ENCODE results near the gene ZBTB12.
A peak's percentile ranks its signal among the peaks of the same experiment; 100 is the strongest.

The ZBTB12 gene, protein sequence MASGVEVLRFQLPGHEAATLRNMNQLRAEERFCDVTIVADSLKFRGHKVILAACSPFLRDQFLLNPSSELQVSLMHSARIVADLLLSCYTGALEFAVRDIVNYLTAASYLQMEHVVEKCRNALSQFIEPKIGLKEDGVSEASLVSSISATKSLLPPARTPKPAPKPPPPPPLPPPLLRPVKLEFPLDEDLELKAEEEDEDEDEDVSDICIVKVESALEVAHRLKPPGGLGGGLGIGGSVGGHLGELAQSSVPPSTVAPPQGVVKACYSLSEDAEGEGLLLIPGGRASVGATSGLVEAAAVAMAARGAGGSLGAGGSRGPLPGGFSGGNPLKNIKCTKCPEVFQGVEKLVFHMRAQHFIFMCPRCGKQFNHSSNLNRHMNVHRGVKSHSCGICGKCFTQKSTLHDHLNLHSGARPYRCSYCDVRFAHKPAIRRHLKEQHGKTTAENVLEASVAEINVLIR

DNA sequence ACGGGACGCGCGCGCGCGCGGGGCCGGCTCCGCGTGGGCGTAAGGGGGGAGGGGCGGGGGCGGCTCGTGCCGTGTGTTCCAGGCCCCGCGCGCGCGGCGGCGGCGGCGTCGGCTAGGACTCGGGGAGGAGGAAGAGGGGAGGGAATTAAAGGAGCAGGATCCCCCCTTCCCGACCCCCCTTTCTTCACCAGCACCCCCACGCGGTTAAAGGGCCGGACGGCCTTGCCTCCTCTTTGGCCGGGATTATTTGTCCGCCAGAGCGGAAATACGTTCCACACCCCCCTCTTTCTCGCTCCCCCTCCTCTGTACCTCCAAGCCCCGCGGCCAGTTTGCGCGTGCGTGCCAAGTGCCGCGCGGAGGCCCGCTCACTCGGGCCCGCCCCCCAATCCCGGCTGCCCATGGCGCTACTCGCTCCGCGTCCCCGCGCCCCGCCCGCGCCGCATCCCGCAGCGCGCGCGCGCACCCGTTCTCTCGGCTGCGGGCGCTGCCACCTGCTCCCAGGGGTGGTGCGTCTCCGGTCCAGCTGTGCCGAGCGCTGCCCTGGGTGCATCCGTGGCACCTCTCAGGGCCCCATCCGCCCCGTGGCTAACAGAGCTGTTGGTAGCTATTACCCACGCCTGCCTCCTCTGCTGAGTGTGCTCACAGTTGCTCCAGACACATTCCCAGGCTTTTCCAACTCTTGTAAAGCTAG lies at the start of gene ZBTB12:
TSS of gene ZBTB12 (minus strand) at position 134 of the 691 bp plus-strand sequence. CDS start 781 bp downstream, outside the sequence.
- TF ChIP-seq, protein P1, sequence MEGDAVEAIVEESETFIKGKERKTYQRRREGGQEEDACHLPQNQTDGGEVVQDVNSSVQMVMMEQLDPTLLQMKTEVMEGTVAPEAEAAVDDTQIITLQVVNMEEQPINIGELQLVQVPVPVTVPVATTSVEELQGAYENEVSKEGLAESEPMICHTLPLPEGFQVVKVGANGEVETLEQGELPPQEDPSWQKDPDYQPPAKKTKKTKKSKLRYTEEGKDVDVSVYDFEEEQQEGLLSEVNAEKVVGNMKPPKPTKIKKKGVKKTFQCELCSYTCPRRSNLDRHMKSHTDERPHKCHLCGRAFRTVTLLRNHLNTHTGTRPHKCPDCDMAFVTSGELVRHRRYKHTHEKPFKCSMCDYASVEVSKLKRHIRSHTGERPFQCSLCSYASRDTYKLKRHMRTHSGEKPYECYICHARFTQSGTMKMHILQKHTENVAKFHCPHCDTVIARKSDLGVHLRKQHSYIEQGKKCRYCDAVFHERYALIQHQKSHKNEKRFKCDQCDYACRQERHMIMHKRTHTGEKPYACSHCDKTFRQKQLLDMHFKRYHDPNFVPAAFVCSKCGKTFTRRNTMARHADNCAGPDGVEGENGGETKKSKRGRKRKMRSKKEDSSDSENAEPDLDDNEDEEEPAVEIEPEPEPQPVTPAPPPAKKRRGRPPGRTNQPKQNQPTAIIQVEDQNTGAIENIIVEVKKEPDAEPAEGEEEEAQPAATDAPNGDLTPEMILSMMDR (IDR thresholded peaks at IDR 0.05; ENCODE audit: low read length, missing control alignments), result no peak
- DNase-seq (ENCODE audit: low read depth), result peak; percentile 97

DNA sequence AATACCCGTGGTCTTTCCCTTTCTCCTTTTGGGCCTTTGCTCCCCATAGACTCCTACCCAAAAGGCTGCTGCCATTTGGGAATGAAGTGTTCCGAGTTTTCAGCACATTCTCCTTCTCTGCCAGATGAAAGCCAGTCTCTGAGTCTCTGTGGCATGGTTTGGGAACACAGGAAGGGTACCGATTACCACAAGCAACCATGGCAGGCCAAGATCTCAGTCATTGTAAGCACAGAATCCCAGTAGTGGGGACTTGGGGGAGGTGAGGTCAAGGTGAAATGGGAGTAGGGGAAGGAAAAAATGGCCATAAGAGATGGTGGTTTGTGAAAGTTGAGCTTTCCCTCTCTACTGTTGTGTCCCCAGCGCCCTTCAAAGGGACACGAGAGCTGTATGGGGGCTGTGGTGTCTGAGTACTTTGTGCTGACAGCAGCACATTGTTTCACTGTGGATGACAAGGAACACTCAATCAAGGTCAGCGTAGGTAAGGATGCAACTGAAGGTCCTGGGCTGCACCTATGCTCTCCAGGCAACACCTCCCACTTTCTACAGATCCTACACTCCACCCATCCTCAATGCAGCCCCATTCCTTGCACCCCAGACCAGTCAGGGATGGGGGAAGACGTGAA lies 48.2 kb upstream of the ZBTB12 start:
- TF ChIP-seq, protein P1 (IDR thresholded peaks at IDR 0.05; ENCODE audit: low read length, missing control alignments), result no peak
- no peak for DNase-seq (ENCODE audit: low read depth)
- H3K4me3 ChIP-seq (replicated peaks; ENCODE audit: low read depth, low read length), result no peak overlapping the region

More for the DNA sequence above, at the start of gene ZBTB12:
- peak within 1 kb of the TSS; percentile 61 for H3K4me3 ChIP-seq (replicated peaks; ENCODE audit: low read depth, low read length)

DNA sequence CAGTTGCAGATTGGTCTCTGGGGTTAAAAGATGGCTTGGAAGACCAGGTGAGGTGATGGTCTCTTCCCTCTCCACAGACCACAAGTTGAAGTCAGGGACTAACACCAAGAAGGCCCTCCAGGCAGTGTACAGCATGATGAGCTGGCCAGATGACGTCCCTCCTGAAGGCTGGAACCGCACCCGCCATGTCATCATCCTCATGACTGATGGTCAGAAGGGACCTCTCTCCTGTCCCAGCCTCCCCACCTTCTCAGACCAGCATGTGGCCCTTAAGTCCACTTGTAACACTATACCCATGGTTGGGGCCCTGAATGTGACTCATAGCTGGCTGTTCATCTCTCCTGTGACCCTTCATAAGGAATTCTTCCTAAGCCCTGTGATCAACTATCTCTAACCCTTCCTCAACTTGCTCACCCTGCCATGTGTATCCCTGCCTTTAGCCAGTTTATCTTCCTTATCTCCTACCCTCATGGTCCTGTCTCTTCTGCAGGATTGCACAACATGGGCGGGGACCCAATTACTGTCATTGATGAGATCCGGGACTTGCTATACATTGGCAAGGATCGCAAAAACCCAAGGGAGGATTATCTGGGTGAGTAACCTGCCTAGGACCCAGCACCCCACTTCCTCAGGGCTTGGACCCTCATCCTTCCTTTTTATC lies 47.0 kb upstream of the ZBTB12 start:
- TF ChIP-seq, protein P1 (IDR thresholded peaks at IDR 0.05; ENCODE audit: low read length, missing control alignments), result no peak
- no peak for DNase-seq (ENCODE audit: low read depth)
- H3K4me3 ChIP-seq (replicated peaks; ENCODE audit: low read depth, low read length), result no peak overlapping the region

DNA sequence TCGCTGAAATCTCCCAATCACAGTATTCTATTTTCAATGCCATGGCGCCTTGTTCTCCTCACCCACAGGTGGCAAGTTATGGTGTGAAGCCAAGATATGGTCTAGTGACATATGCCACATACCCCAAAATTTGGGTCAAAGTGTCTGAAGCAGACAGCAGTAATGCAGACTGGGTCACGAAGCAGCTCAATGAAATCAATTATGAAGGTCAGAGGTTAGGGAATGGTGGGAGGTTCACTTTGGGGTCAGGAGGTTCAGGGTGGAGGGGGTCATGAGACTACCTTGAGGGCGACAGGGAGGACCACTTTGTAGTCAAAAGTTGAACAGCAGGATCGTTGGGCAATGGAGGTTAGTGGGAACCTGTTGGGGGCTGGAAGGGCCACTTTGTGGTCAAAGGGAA lies 46.4 kb upstream of the ZBTB12 start:
- no peak for DNase-seq (ENCODE audit: low read depth)
- H3K4me3 ChIP-seq (replicated peaks; ENCODE audit: low read depth, low read length), result no peak overlapping the region
- TF ChIP-seq, protein P1 (IDR thresholded peaks at IDR 0.05; ENCODE audit: low read length, missing control alignments), result no peak

DNA sequence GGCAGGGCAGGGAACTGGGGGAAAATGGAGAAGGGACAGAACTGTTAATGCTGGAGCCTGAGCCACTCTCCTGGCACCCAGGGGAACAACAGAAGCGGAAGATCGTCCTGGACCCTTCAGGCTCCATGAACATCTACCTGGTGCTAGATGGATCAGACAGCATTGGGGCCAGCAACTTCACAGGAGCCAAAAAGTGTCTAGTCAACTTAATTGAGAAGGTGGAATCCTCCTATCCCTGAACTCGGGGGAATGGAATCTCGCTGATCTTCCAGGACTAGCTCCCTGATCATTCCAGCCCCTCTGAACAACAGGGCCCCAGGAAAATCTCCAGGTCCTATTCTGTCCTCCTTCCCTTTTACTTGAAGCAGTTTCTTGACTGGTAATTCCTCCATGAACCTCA lies 46.0 kb upstream of the ZBTB12 start:
- no peak overlapping the region for H3K4me3 ChIP-seq (replicated peaks; ENCODE audit: low read depth, low read length)
- TF ChIP-seq, protein P1 (IDR thresholded peaks at IDR 0.05; ENCODE audit: low read length, missing control alignments), result no peak
- DNase-seq (ENCODE audit: low read depth), result no peak

DNA sequence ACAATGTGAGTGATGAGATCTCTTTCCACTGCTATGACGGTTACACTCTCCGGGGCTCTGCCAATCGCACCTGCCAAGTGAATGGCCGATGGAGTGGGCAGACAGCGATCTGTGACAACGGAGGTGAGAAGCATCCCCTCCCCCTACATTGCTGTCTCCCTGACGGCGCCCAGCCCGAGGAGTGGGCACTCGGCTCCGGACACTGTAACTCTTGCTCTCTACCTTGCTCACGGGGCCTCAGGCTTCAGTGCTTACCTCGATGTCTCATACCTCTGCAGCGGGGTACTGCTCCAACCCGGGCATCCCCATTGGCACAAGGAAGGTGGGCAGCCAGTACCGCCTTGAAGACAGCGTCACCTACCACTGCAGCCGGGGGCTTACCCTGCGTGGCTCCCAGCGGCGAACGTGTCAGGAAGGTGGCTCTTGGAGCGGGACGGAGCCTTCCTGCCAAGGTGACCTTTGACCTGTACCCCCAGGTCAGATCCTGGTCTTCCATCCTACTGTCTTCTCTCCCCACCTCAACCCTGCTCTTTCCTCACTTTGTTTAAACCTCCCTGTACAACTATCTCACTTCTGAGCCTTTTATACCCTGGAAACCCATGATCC lies 45.3 kb upstream of the ZBTB12 start:
- no peak for DNase-seq (ENCODE audit: low read depth)
- H3K4me3 ChIP-seq (replicated peaks; ENCODE audit: low read depth, low read length), result no peak overlapping the region
- TF ChIP-seq, protein P1 (IDR thresholded peaks at IDR 0.05; ENCODE audit: low read length, missing control alignments), result no peak

Measured in fibroblast of pulmonary artery (primary cell).